ENCODE measurements around the gene RAB33B.
"Not testable (repeated sequence)": the region's sequence is repeated elsewhere in the genome, so short reads cannot be mapped to it uniquely, and the experiment has no call there.

The RAB33B gene

DNA sequence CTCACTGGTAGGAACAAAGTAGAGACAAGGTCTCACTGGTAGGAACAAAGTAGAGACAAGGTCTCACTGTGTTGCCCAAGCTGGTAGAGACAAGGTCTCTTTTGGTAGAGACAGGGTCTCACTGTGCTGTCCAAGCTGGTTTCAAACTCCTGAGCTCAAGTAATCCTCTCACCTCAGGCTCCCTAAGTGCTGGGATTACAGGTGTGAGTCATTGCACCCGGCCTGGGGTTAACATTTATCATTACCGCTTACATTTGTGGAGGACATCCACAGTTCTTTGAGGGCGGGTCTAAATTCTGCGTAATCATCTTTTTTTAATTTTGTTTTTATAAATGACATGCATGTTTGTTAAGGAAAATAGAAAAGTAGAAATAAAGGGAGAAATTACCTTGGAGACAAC lies 12.0 kb downstream of the RAB33B start:
- DNase-seq: no peak

DNA sequence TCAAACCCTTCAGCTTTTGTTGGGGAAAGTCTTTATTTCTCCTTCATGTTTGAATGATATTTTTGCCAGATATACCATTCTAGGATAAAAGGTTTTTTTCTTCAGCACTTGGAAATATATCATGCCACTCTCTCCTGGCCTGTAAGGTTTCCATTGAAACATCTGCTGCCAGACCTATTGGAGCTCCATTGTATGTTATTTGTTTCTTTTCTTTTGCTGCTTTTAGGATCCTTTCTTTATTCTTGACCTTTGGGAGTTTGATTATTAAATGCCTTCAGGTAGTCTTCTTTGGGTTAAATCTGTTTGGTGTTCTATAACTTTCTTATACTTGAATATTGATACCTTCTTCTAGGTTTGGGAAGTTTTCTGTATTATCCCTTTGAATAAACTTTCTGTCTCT lies 14.8 kb downstream of the RAB33B start:
- not testable (repeated sequence) for DNase-seq

DNA sequence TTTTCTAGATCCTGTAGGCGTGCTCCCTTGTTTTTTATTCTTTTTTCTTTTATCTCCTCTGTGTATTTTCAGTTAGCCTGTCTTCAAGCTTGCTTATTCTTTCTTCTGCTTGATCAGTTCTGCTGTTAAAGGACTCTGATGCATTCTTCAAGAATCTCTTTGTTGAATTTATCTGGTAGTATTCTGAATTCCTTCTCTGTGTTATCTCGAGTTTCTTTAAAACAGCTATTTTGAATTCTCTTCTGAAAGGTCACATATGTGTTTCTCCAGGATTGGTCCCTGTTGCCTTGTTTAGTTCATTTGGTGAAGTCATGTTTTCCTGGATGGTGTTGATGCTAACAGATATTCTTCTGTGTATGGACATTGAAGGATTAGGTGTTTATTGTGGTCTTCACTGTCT lies 15.3 kb downstream of the RAB33B start:
- DNase-seq: no peak

DNA sequence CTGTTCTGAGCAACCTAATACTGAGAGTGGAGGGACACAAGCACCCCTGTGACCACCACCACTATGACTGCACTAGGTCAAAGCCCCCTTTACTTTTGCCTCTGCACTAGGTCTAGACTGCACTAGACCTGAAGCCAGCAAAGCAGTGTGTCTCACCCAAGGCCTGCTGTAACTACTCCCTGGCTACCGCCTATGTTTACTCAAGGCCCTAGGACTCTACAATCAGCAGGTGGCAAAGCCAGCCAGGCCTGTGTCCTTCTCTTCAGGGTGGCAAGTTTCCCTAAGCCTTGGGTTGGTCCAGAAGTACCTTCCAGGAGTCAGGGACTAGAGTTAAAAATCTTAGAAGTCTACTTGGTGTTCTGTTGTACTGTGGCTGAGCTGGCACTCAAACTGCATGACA lies 15.9 kb downstream of the RAB33B start:
- DNase-seq: no peak

DNA sequence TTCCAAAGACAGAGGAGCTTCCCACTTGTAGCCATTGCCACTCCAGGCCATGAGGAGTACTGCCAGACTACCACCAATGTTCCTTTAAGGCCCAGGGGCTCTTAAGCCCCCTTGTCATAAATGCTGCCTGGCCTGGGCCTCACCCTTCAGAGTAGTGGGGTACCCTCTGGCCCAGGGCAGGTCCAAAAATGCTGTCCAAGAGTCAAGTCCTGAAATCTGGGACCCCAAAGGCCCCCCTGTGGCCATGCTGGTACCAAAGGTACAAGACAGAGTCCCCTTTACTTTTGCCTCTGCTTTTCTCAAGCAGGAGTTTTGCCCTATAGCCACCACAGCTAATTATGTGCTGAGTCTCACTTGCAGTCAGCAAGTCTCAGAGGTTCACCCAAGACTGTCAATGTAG lies 16.4 kb downstream of the RAB33B start:
- no peak for DNase-seq

DNA sequence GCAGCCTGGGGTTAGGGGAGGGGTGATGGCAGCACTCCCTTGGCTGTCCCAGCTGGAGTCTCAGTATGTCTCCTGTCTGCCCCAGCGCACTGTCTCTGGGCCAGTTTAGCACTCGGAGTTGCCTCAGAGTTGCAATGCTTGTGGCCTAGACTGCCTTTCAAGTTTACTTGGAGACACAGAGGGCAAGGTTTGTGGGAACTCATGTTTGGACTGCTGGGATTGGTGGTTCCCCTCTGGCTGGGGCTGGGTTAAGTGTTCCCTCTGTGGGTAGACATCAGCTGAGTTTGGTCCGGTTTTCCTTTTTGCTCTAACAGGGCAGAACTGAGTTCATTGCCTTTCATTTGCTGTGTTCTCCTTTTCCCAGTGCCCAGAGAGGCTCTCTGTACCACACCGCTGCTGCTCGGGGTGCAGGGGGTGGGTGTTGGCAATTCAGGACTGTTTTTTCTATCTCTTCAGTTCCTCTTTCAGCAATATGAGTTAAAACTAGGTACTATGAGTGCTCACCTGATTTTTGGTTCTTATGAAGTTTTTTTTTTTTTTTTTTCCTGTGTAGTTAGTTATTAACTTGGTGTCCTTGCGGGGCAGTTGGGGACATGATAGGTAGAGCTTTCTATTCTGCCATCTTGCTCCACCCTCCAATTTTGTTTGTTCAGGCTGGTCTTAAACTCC lies 17.2 kb downstream of the RAB33B start:
- DNase-seq: no peak

DNA sequence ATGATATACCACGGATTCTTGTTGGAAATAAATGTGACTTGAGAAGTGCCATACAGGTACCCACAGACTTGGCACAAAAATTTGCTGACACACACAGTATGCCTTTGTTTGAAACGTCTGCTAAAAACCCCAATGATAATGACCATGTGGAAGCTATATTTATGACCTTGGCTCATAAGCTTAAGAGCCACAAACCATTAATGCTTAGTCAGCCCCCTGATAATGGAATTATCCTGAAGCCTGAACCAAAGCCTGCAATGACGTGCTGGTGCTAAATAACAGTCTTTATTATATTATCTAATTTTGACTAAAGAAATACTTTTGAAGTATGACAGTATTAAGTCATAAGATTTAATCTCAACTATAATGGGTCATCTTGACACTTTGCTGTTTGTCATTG lies 18.9 kb downstream of the RAB33B start:
- no peak for DNase-seq

DNA sequence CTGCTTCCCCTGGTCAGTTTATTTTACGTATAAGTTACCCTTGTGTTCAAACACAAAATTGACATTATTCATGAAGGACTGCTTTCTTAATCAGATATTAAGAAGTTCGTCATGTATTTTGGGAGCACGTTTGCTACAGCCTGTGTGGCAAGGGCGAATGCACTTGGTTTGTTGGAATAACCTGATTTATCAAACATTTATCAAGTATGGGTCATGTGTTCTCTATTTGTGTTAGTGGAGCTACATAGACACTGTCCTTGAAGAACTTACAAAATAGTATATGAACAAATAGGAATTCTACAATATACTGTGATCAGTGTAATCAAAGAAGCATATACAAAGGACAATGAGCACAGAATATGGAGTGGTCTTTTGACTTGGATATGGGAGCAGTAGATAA lies 22.4 kb downstream of the RAB33B start:
- DNase-seq: no peak

DNA sequence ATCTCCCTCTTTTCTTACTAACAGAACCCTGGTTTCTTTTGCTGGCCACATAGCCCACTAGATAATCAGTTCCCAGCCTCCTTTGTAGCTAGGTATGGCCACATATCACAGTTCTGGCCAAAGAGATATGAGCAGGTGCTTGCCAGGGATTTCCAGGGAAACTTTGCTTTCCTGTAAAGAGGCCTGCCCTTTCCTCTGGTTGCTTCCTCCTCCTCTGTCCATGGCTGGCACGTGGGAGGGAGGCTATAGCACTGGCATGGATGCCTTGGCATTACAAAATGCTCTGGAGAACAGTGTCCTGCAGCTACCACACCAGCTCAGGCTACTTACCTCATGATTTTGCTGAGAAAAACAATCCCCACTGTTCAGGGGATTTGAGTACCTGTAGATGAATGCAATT lies 27.5 kb downstream of the RAB33B start:
- DNase-seq: no peak

DNA sequence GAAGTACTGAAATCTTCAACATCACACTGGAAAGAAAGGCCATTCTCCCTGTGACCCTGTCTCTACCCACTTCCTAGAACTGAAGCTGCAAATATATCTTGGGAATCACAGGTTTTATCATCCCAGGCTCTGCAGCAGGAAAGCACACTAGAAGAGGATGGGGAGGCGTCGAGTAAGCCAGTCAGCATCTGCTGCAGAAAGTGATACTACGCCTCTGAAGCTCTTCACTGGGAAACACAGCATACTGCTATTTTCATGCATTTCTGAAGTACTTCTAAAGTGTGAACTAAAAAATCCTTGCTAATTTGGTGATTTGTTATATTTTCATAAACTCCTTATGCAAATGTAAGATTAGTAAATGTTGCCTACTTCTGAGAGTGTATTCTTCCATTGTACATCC lies 29.1 kb downstream of the RAB33B start:
- DNase-seq: no peak

DNA sequence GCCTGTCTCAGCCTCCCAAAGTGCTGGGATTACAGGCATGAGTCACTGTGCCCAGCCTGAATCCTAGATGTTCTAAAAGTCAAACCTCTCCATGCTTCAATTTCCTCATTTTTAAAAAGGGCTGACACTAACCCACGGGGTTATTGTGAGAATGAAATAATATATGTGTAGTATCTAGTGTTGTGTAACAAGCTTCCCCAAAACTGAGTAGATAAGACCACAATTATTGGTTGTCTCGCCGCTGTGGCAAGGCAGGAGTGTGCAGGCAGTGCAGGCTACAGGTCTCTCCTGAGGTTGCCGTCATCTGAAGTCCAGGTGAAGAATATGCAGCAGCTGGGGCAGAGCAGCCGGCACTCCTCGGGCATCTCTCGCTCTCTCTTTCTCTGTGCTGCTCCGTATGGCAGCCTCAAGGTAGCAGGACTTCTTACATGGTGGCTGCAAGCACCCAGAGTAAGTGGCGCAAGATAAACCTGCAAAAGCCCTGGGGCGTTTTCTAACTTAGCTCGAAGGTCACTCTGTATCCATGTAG lies 30.9 kb downstream of the RAB33B start:
- DNase-seq: no peak

DNA sequence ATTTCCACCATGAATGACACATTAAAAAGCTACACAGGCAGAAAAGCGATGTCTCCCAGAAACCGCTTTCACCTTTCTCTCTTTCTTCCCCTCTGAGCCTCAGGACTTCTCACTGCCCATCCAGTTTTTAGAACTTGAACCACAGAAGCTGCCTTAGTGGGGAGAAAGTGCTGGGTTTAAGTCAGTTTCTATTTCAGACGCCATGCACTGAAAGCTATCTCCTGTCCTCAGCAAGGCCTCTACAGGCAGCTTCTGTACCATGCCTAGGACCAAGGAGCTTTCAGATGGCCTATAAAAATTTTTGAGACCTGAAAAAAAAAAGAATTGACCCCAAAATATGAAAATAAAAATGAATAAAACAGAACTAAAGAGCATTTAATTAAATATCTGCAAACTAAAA lies 34.5 kb downstream of the RAB33B start:
- no peak for DNase-seq

DNA sequence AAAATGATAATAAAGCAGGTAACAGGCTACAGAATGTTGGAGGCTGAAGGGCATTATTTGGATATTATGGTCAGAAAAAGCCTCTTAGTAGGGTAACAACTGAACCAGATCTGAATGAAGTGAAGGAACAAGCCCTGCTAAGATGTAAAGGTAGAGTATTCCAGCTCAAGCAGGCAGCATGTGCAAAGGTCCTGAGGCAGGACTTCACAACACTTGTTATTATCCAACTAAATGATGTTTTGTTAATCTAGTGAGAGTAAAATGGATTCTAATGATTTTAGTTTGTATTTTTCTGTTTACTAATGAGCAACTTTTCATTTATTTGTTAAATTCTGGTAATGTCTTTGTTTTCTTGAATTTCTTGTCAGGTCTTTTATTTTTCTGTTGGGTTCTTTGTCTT lies 35.7 kb downstream of the RAB33B start:
- DNase-seq: no peak

DNA sequence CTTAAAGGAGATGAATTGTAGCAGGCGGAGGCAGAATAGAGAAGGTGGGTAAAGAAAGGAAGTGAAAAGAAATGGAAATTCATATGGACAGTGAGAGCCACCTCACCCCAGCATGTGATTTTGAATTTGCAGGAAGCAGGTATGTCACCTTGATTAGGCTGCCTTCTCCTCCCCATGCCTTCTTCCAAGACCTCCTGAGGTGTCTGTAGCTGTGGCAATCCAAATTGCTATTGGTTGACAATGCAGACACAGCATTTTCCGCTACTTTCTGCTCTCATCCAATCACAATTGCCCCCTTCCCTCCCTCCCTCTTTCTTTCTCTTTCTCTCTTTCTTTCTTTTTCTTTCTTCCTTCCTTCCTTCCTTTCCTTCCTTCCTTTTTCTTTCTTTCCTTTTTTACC lies 38.5 kb downstream of the RAB33B start:
- DNase-seq: no peak

DNA sequence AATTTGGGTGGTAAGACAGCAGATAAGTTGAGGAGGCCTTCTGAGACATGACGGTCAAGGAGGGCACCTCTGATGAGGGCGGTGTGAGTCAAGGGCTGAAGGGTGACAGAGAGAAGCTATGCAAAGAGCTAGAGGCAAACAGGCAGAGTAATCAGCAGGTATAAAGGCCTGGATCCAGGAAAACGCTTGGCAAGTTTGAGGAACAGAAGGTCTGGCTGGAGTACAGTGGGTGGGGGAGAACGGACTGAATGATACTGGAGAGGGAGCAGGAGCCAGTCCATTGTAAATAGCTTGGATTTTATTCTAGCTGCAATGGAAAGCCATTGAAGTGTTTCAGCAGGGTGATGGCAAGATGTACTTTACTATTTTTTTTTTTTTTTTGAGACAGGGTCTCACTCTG lies 39.3 kb downstream of the RAB33B start:
- no peak for DNase-seq

DNA sequence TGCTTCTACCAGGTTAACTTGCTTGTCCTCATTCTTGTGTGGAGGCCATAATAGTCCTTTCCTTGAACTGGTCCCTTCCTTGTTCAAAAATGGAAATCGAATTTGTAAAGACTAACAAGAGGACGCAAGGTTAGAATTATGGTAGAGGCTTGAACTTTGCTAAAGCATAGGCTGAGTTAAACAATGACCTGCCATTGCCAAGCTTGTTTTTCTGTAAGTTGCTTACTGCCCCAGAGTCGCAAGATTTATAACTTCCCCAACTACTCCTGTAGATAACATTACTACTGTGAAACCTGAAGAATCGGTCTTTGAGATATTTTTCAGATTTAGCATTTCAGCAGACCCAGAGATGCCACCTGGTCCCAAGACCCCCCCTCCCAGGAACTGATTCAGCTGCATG lies 45.3 kb downstream of the RAB33B start:
- no peak for DNase-seq

DNA sequence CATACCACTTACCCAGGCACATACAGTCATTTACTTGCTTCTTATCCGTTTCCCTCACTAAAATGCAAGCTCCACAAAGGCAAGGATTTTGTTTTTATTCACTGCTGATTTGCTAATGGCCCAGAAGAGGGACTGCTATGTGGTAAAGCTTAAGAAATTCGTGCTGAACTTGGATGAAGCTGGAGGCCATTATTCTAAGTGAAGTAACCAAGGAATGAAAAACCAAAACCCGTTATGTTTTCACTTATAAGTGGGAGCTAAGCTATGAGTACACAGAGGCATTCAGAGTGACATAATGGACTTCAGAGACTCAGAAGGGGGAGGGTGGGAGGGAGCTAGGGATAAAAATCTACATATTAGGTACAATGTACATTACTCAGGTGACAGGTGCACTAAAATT lies 47.2 kb downstream of the RAB33B start:
- no peak for DNase-seq

DNA sequence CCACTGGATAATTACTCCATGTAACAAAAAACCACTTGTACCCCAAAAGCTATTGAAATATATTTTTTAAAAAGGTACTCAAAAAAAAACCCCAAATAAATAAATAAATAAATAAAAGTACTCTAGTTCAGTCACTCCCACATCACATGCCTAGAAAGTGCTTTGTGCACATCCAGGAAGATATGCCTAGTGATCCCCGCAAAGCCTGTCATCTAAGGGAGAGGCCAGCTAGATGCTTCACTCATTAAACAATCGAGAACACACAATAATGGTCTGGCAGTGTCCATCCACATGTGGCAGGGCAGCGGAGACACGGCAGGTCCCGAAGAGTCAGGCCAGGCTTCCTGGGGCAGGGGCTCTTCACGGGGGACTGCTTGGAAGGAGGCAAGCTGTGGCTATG lies 47.6 kb downstream of the RAB33B start:
- no peak for DNase-seq

DNA sequence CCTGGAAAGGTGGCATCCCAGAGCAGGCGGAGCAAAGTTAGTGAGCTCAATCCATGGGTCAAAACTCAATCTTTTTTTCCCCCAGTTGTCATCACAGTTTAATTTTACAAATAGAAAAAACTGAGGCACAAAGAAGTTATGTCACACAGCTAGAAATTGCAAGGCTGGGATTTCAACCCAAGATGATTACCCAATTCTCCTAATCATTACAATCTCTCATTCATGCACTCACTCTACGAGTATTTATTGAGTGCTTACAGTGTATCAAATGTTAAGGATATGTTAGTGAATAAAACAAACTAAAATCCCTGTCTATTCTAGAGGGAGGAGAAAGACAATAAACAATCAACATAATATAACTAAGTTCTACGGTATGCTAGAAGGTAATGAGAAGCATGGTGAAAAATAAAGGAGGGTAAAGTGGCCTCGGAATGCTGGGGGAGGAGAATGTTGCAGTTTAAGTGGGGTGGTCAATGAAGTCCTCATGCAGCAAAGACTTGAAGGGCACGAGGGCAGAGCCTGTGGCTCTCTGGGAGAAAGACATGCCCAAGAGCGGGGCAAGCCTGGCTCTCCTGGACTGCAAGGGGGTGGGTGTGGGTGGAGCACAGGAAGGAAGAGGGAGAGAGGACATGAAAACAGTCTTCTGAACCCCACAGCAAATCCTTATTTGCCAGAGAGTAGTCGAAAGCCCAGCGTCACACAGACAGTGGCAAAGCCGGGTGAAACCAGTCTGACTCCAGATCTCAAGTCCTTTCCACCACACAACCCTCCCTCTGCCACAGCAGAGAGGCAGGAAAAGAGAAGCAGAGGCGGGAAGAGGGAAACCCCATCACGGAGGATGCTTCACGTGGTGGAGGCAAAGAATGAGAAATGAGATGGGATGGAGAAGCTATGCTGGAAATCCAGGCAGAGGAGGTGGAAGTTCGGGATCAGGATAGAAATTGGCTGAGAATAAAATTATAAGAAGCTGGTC lies 48.3 kb downstream of the RAB33B start:
- DNase-seq: peak; percentile 27

DNA sequence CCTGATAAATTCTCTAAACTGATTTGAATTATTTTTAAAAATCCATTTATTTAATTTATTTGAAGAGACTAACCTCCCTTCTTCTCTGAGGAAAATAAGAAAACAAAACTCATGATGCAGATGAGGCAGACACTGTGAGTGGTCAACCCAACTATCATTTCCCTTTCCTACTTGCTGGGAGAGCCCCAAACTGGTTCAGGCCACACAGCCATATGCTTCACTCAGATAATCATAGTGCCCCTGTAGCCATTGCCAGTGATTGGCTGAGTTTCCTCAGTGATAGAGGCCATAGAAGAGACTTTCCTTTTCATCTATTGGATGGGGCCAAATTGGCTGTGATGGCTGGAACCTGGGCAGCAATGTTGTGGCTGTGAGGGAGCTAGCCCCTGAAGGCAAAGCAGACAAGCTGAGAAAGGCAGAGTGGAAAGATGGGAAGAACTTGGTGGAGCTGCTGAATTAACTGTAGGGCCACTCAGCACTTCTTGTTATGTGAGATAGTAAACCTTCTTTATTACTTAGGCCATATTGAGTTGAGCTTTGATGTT lies 49.8 kb downstream of the RAB33B start:
- no peak for DNase-seq

DNA sequence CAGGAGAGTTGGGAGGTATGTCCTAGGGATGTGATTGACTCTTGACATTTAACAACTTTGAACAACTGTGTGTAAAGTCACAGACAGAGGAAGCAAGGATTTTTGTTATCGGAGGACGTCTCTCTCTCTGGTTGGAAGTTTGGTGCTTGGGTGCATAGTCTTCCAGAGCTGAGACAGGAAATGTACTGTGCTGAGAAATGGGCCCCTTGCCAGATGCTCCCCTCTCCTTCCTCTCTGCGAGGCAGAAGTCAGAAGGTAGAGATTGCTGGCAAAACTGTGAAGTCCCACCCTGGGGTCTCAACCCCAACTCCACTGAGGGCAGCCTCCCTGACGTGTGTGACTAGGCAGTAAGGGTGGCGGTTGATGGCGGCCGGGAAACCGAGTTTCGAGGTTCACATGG lies 52.9 kb downstream of the RAB33B start:
- DNase-seq: no peak

DNA sequence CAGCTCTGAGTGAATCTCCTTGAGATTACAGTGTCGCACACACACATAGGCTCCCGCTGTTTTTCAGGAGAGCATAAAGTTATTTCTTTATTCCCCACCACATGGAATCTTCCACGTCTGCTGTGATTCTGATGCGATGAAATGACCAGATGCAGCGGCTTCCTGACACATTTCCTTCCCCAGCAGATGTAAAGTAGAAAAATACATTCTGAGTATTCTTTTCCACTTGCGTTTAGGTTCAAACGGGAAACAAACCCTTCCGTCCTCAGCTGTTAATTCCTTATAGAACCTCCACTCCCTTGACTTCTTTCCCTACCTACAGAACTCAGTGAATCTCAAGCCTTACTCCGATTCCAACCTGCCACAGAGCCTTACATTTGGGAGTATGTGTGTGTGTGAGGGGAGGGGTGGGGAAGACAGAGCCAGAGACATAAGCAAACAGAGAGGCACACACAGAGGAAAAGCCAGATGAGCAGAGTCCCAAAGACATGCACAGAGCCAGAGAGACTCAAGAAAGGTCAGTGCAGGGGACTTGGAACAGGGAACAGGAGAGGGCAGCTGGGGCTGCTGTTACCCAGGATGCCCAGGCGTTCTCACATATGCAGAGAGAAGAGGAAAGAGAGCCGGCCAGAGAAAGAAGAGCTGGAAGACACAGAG lies 54.8 kb downstream of the RAB33B start:
- no peak for DNase-seq

DNA sequence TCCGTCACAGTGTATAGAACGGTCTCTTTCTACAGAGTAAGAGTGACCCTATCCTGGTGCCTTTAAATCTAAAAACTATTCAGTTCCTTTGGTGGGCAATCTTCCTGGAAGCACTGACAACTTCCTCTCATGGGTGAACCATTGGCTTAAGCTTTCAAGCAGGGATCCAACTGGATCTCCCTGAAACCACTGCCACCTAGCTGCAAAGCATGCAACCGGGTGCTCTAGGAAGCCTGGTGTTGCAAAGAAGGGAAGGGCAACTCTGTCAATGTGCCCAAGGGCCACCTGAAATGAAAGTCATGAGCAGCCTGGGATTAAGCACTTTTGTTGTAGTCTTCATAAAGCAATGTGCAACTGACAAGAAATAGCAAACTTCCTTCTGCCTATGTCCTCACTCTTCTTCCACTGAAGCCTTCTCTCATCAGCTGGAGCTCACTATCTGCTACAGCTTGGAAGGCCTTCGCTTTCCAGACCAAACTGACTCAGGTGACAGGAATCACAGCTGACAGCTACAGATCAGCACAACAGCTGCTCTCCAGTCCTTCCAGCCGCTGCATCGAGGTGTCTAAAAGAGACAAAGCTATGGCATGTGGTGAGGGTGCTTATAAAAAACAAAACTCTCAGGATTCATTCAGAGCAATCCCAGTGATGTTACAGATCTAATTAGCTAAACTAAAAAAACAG lies 55.9 kb downstream of the RAB33B start:
- no peak for DNase-seq

Measured in NCI-H2029 (cell line).